K562 (cell line): Measurements from ENCODE around the gene TUBB2A. TPM values are rescaled to one million over a fixed set of nuclear protein-coding genes. Genes with fewer than 3 reads are reported as not detected.

ENCODE experiments used
- NR4A1 ChIP-seq, 2 experiments: fragments of 250-450 bp in 1 of 2; fragments of 450-650 bp in 1 of 2; sonication (Bioruptor Pico) in 1 of 2; IDR thresholded peaks; 2 replicates each; pipeline versions ENCODE4 v1.4.0 to v1.6.1; 2016 to 2020; ENCODE audit warnings: mild to moderate bottlenecking in 2 of 2, missing compliant biosample characterization in 1 of 2, missing genetic modification characterization in 1 of 2, moderate library complexity in 1 of 2
- NRF1 ChIP-seq, 2 experiments: fragments of 450-650 bp; IDR thresholded peaks in 1 of 2; conservative IDR thresholded peaks in 1 of 2; 2 replicates each; pipeline ENCODE4 v1.6.1; 2014; ENCODE audit warnings: mild to moderate bottlenecking in 2 of 2
- PYGO2 ChIP-seq: fragments of 450-650 bp; IDR thresholded peaks from 2 replicates; pipeline ENCODE4 v1.6.1; 2016; ENCODE audit warnings: mild to moderate bottlenecking, missing genetic modification characterization, moderate library complexity, missing compliant biosample characterization
- U2AF2 ChIP-seq: fragments of 200-400 bp; formaldehyde crosslinking; optimal IDR thresholded peaks from 2 replicates; pipeline ENCODE3; 2017; ENCODE audit warnings: low read depth, mild to moderate bottlenecking, low read length
- ZNF143 ChIP-seq: sonication (generic); formaldehyde crosslinking; IDR thresholded peaks from 2 replicates; pipeline ENCODE4 v1.9.0; 2022; ENCODE audit warnings: mild to moderate bottlenecking, missing genetic modification reagents
- ZNF764 ChIP-seq: fragments of 250-450 bp; sonication (Bioruptor Pico); IDR thresholded peaks from 2 replicates; pipeline ENCODE4 v1.4.0; 2020; ENCODE audit warnings: low read depth, mild to moderate bottlenecking, moderate library complexity
- polyA plus RNA-seq, 8 experiments: library from polyadenylated mRNA; depleted of rRNA in 4 of 8; stranded (reverse) in 5 of 8; unstranded in 3 of 8; fragments of >200 nt; fragmentation: Nextera tagmentation in 2 of 8; fragmentation: Illumina TruSeq in 1 of 8; extraction: Ambion mirVana in 2 of 8; extraction: Trizol in 1 of 8; gene quantifications; 2 replicates each; pipeline versions ENCODE4 v1.2.1 to v1.2.3, GENCODE V29; 2011 to 2014; ENCODE audit warnings: inconsistent platforms in 1 of 8, missing spikeins in 1 of 8
- total RNA-seq, 7 experiments: library from RNA; depleted of rRNA in 6 of 7; stranded (reverse); fragments of >200 nt in 6 of 7; fragmentation: Illumina TruSeq in 2 of 7; extraction: Trizol in 2 of 7; gene quantifications; 2 replicates each; pipeline versions ENCODE4 v1.2.1 to v1.2.3, GENCODE V29; 2011 to 2021; ENCODE audit warnings: low replicate concordance in 1 of 7
- TF ChIP-seq, protein P1 (sequence below), 2 experiments: fragments of 450-650 bp; formaldehyde crosslinking in 1 of 2; IDR thresholded peaks; 2 replicates each; pipeline versions ENCODE4 v1.4.0 to v1.6.1; 2014 to 2020; ENCODE audit warnings: mild to moderate bottlenecking in 2 of 2, borderline replicate concordance in 1 of 2, low read depth in 1 of 2
- TF ChIP-seq, protein P2 (sequence below): sonication (generic); formaldehyde crosslinking; IDR thresholded peaks from 2 replicates; pipeline ENCODE4 v1.8.0; 2022; ENCODE audit warnings: mild to moderate bottlenecking, missing genetic modification reagents

The TUBB2A gene
- total and polyA plus RNA-seq, 9 of the 15 experiments (the other 6 are each of a cell fraction or from before 2014, with no cell fraction given), result 3.6 to 92.1 (median 45.6) TPM

DNA sequence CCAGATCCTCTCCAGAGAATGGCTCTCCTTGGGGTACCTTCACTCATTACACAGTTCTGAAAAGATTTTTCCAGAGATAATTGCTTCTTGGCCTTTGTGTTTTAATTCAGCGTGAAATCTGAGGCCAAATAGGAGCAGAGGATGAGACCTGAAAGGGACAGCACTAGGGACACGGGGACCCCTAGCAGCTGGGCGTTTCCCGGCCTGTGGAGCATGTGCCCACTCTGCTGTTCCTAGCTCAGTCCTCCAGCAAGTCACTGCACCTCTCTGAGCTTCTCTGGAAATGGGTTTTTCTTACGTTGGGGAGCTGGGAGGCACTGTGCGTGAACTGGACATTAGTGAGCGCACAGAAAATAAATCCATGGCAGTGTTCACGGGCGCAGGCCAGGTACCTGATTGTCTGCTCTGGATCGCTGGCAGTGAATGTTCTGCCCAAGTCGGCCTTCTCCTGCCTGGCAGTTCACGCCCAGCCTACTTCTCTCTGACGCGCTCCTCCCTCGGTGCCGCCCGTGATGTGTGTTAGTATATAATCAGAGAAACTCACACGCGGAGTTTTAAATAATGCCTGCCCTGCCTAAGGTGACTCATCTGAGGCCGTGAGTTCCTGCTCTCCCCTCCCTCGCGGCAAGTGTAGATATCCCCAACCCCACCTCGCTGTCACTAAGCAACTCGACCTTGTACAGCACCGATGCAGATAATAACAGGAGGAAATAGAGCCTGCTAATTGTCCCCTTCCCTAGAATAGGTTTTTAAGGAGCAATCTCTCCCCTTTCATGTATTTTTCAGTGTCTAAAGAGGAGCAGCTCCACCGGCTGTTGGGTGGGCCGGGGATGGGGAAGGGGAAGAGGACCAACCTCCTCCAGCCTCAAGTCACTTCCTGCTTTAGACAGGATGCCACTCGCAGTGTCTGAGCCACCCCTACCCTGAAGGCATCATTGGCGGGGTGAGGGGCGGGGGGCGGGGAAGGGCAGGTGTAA lies 2.7 kb upstream of the TUBB2A start (continued):
- TF ChIP-seq, protein P1, sequence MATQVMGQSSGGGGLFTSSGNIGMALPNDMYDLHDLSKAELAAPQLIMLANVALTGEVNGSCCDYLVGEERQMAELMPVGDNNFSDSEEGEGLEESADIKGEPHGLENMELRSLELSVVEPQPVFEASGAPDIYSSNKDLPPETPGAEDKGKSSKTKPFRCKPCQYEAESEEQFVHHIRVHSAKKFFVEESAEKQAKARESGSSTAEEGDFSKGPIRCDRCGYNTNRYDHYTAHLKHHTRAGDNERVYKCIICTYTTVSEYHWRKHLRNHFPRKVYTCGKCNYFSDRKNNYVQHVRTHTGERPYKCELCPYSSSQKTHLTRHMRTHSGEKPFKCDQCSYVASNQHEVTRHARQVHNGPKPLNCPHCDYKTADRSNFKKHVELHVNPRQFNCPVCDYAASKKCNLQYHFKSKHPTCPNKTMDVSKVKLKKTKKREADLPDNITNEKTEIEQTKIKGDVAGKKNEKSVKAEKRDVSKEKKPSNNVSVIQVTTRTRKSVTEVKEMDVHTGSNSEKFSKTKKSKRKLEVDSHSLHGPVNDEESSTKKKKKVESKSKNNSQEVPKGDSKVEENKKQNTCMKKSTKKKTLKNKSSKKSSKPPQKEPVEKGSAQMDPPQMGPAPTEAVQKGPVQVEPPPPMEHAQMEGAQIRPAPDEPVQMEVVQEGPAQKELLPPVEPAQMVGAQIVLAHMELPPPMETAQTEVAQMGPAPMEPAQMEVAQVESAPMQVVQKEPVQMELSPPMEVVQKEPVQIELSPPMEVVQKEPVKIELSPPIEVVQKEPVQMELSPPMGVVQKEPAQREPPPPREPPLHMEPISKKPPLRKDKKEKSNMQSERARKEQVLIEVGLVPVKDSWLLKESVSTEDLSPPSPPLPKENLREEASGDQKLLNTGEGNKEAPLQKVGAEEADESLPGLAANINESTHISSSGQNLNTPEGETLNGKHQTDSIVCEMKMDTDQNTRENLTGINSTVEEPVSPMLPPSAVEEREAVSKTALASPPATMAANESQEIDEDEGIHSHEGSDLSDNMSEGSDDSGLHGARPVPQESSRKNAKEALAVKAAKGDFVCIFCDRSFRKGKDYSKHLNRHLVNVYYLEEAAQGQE (IDR thresholded peaks at IDR 0.05; ENCODE audit: borderline replicate concordance), result no peak; the same call in 1 of the 2 replicates
- TF ChIP-seq, protein P1 (CRISPR knock-in tag; IDR thresholded peaks at IDR 0.05; ENCODE audit: low read depth), result no peak
- TF ChIP-seq, protein P2, sequence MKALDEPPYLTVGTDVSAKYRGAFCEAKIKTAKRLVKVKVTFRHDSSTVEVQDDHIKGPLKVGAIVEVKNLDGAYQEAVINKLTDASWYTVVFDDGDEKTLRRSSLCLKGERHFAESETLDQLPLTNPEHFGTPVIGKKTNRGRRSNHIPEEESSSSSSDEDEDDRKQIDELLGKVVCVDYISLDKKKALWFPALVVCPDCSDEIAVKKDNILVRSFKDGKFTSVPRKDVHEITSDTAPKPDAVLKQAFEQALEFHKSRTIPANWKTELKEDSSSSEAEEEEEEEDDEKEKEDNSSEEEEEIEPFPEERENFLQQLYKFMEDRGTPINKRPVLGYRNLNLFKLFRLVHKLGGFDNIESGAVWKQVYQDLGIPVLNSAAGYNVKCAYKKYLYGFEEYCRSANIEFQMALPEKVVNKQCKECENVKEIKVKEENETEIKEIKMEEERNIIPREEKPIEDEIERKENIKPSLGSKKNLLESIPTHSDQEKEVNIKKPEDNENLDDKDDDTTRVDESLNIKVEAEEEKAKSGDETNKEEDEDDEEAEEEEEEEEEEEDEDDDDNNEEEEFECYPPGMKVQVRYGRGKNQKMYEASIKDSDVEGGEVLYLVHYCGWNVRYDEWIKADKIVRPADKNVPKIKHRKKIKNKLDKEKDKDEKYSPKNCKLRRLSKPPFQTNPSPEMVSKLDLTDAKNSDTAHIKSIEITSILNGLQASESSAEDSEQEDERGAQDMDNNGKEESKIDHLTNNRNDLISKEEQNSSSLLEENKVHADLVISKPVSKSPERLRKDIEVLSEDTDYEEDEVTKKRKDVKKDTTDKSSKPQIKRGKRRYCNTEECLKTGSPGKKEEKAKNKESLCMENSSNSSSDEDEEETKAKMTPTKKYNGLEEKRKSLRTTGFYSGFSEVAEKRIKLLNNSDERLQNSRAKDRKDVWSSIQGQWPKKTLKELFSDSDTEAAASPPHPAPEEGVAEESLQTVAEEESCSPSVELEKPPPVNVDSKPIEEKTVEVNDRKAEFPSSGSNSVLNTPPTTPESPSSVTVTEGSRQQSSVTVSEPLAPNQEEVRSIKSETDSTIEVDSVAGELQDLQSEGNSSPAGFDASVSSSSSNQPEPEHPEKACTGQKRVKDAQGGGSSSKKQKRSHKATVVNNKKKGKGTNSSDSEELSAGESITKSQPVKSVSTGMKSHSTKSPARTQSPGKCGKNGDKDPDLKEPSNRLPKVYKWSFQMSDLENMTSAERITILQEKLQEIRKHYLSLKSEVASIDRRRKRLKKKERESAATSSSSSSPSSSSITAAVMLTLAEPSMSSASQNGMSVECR (CRISPR knock-in tag), result no peak
- no peak for TF ChIP-seq NR4A1 (CRISPR knock-in tag; IDR thresholded peaks at IDR 0.05)
- peak; percentile 44; the same call in 1 of the 2 replicates for TF ChIP-seq NR4A1 (tag; IDR thresholded peaks at IDR 0.05)
- TF ChIP-seq ZNF764, result no peak
- TF ChIP-seq PYGO2 (tag), result no peak
- TF ChIP-seq U2AF2, result no peak
- TF ChIP-seq ZNF143 (CRISPR knock-in tag), result no peak
- TF ChIP-seq NRF1 (conservative IDR thresholded peaks at IDR 0.05 in 1 of 2, IDR thresholded peaks at IDR 0.05 in 1 of 2), result peak; percentile 50 to 60
